IPS DF 4.7 (cell line): ENCODE data around the gene MLLT1.

Experiments used
- DNase-seq: peaks from one replicate; pipeline ENCODE4 v3.0.0-alpha.2; 2013; ENCODE audit warnings: low spot score; ENCODE audit errors: extremely low read depth

Gene MLLT1

DNA sequence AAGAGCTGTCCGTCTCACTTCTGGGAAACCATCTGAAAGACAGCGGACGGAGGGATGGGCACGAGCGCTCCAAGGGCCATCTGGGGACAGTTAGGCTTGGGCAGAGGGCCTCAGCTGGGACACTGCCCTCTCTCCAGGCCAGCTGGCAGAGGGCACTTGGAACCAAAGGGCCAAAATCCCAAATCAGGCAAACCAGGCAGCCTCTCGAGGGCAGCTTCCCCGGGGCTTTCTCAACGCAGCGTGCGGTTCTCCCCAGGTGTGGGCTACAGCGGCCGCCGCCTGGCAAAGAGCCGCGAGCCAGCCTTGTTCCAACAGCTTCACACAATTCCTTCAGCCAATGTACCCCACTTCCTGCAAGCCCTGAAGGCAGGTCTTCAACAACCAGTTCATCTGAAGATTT is 5.0 kb downstream of the MLLT1 start:
- DNase-seq, result no peak

DNA sequence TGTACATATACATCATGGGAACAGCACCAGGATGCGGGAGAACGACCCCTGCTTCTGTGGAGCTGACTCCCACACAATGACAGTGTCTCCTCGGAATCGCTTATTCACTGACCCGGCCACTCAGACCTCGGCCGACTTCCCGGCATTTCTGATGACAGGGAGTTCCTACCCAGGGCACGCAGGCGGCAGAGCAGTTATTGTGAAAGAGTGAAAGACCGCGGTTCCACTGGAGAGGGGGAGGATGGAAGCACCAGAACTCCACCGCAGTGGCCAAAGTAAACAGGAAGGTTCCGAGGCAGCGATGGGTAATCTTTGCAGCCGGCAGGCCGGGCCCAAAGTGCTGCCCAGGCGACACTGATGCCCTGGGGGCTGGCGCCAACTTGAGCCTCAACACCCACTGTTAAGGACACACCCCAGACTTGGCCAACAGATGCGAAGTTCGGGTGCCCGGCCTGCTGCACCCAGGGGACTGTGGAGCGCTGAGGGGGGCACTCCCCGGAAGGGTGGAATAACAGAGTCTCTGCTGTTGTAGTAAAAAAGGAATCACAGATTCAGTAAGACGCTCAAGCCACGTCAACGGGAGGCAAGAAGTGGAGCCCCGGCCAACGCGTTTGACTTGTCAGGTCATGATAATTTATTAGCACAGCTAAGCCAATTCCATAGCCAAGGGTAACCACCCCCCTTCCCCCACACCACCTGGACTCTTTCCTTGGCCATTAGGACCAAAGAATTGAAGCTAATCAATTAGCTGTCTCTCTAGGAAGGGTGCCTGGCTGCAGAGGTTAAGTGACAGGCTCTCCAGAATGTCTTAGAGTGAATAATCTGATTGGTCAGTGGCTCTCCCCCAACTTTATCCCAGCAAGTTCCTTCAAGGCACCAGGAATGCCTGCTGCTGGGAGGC is 5.8 kb downstream of the MLLT1 start:
- DNase-seq, result no peak

DNA sequence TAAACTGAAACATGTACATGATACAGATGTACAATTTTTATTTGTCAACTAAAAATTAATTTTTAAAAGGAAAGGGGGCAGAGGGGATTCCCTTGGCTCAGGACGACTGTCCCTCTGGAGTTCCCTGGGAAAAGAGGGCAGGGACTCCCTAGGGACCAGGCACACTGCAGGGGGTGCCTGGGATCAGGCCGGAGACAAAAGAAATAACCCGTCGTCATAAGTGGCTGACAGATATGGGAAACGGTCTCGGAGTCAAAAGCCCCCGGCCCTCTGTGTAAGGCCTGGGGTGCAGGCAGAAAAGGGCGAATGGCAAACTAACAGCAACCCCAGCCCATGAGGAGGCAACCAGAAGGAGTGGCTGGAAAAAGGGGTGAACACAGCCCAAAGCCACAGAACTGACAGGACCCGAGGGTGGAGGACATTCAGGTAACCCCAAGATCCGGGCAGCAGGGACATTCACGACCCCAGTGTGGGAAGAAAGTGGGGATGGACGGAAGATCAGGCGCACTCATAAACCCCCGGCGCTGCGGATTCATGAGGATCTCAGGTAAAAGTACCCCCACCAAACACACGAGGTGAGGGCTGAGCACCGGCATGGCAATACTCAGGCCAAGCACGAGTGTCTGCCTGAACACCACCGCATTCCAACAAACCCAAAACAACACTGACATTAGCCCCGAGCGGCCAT is 6.7 kb downstream of the MLLT1 start:
- no peak for DNase-seq

DNA sequence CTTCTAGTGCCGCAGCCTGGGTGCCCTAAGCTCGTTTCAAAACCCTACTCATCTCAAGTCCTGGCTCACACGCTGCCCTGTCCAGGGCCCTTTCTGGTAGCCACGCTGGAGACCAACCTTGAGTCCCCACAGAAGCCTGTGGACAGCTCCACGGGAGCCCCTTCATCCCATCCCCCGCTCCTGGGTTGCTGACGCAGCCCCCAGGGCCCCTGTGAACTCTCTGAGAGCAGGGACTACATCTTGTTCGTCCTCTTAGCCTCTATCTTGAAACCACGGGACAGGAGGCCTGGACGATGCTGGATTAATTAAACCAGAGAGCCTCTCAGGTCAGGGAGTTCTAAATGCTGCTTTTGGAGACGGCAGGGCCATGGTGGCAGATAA is 7.4 kb downstream of the MLLT1 start:
- DNase-seq, result no peak

DNA sequence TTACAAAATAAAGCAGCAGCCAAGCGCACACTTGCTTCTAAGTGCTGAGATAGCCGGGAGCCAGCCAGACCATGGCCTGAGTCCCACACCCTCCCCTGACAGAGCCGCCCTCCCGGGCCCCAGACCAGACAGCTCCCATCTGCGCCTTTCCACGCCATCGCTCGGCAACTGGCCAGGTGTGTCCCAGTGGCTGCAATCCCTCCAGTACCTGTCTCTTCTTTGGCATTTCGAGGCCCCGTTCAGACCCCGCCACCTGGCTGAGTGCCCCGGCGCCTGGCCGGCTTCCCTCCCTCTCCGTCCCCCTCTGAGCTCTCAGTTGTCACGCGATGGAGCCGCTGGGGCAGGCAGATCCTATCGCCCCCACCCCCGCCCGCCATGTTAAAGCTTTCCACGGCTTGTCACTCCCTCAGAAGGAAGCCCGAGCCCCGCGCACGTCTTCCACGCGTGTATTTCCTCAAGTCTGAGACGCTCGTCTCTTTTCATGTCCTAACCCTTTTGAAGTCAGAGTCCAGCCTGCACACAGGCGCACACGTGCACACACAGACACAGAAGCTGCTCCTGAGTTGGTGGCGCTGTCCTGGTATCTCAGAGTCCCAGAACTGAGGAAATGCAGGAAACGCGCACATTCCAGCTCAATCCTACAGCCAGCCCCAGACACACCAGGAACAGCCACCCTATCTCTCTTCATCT is 7.9 kb downstream of the MLLT1 start:
- no peak for DNase-seq

DNA sequence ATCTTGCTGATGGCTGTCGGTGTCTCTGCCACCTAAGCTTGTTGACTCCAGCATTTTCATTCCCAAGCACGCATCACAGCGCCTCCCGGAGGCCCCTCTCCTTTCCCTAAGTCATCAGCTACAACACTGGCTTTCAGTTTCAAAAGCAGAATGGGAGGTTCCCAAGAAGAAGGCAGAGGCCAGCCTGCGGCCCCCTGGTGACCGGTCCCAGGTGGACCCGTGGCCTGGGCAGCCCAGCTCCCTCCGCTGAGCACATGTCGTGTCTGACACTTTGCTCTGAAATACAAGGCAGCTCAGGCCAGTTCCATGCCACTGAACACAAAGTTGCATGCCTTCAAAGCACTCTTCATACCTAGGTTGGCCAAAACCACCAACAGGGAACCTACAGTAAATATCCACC is 8.5 kb downstream of the MLLT1 start:
- DNase-seq, result no peak

DNA sequence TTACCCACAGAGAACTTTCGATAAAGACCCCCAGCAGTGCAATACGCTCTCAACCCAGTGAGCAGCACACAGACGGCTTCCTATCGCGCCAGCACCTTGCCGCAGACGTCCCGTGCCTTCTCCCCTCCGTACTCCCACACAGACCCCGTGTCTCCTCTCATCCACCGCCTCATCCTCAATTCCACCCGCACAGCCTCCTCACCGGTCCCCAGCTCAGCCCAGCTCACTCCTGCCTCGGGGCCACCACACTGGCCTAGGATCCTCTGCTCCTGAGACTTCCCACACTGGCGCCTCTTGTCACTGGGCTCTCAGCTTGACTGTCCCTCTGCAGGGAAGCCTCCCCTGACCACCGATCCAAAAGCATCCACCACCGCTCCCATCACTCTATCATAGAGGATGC is 9.0 kb downstream of the MLLT1 start:
- DNase-seq, result no peak

DNA sequence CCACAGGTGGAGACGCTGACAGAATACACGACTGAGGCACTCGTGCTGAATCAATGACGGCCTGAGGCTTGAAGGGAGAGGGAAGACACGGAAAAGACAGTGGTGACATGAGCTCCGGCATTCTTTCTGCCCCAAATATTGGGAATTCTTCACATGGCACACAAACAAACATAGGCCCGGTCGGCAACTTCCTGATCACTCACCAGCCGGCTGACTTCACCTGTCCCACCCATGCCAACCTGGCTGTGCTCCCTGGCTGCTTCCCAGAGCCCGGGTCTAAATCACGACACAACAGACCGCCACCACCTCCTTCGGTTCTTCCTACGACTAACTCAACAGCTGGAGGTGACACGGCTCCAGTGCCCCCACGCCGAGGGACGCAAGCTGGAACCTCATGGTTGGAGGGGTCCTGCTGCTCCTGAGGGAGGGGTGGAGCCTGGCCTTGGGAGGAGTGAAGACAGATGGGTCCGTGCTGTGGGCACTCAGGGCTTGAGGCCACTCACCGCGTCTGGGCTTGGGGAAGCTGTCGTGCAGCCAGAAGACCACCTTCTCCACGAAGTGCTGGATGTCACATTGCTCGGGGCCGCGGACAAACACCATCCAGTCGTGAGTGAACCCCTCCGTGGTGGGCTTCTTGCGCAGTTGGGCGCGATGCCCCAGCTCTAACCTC is 9.6 kb downstream of the MLLT1 start:
- DNase-seq, result no peak

DNA sequence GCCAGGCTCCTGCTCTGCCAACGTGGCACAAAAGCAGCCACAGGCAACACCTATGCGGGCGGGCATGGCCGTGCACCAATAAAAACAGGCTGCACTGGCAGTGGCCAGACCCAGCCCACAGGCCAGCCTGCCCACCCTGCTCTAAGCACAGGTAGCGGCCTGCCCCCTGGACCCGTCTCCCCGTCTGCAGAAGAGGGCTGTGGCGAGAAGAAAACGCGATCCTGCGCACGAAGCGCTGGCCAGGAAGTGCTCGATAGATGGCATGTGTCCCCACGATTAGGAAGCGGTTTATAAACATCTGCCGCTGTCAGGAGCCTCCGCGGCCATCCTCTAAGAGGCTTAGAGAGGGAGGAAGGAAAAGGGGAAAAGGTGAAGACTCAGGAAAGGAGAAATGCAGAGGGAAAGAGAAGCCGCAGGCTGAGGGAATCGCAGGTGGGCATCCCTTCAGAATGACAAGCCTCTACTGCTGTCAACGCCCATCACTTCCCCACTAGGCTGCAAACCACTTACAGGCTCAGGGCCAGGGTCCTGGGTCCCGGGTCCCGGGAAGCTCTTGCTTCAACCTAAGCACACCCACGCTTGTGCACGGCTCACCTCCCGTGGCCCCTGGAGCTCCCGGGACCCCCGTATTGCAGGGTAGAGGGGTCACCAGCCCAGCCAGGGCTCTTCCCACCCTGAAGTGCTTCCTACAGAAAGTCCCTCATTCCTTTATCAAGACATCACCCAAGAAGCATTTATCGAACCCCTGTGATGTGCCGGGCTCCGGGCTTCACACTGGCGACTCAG is 10.5 kb downstream of the MLLT1 start:
- no peak for DNase-seq

DNA sequence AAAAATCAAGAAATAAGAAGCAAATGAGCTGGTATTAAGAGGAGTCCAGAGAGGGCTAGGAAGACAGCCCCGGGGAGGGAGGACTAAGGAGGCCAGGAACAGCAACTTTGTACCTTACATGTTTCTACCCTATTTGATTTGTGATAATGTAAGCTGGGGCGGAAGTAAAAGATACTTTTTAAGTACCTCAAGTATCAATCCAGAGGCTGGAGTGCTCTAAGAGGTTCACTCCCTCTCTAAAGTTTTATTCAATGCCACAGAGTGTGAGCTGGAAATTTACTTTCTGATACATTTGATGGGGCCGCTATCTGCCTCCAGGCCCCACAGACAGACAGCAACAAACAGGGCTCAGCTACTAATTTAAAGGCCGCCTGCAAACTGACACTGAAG is 11.4 kb downstream of the MLLT1 start:
- no peak for DNase-seq

DNA sequence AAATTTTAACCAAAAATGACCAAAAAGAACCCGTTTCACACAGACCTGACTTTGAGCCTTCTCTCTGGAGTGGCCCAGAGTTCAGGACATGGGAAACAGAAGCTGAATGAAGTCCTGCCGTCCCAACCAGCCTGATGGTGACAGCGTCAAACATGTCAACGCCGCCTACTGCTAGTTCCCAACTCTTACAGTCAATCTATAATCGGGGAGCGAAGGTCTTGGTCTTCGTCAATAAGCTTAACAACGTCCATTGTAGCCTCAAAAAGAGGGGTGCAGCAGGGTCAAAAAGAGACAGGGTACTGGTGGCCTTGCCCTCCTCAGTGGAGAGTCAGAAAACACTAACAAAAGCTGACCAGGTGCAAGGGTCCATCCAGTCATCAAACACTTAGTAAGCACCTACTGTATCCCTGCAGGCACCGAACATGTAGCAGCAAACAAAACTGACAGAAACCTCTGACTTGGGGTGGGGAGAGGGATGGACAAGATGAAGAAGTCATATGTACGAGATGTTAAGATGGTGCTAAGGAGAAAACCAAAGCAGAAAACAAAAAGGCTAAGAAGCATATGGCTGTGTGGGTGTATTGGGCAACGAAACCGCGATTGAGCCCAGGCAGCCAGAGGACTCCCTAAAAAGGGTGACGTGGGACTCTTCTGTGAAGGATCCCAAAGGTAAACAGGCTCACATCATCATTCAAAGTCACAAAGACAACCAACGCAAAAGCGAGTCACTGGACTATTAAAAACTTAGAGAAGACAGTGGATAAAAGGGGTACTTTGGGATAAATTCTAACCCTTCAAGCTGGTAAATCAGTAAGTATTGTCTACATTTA is 12.0 kb downstream of the MLLT1 start:
- DNase-seq, result no peak

DNA sequence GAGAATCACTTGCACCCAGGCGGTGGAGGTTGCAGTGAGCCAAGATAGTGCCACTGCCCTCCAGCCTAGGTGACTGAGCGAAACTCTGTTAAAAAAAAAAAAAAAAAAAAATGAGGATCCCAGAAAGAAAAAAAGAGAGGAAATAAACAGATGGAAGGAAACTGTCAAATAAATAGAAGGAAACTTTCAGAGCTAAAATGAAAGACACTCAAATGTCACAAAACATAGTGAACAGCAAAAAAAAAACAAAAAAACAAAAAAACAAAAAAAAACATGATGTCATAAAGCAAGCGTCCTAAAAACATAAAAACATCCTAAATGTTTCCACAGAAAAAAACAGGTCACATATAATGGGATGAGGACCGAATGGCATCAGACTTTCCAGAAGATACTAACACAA is 15.0 kb downstream of the MLLT1 start:
- DNase-seq, result no peak

DNA sequence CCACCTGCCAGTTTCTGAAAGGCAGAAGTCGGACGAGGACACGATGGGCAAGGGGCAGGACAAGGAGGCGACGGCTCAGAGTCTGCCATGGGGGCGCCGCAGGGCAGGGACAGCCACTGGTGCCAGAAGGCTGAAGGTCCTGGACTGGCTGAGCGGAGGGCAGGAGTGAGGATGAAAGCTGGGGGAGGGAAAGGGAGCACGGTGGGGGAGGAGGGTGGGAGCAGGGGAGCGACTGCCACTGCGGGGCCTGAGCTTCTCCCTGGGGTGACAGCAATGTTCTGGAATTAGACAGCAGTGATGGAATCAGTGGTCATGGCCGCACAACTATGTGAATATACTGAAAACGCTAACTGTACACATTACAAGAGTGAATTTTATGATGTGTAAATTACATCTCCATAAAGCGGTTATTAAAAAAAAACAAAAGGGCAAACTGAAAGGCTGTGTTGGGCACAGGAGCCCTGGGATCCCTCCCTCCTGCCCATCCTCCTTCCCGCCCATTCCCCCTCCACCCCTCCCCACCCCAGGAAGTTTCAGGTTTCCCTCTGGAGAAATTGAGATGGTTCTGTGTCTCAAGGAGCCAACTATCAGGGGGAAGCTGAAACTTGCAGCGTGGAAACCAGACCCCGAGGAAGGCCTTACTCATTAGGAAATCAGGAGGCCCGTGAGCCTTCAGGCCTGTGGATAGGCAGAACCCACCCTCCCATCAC is 15.9 kb downstream of the MLLT1 start:
- no peak for DNase-seq

DNA sequence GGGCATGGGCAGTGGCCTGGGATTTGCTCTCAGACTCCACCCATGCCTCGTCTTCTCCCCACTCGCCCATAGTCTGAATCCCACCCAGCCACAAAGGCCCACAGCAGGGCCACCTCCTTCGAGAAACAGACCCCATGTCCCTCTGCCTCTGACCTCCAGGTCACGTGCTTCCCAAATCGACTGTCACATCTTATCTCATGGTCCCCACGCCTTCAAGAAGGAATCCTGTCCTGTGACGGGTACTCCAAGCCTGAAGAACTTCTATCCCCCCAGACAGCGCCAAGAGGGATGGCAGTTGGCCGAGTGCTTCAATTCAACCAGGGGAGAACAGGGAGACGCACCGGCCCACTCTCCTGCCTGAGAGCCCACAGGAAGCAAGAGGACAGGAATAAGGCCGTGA is 16.5 kb downstream of the MLLT1 start:
- DNase-seq, result no peak

DNA sequence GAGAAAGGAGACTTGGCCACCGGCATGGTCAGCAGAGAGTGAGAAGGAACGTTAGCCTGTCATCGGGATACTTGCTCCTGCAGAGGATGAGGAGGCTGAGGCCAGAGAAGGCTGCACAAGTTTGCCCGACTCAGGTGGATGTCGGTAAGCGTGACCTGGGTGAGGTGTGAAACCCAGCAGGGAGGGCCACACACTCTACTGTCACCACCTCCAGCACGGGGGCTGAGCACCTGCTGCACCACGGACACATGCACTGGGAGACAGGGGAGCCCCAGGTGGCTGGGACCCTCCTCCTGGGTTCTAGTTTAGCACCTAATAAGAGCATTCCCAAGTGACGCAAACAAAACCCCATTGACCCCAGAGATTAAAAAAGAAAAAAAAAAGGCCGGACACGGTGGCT is 17.3 kb downstream of the MLLT1 start:
- no peak for DNase-seq

DNA sequence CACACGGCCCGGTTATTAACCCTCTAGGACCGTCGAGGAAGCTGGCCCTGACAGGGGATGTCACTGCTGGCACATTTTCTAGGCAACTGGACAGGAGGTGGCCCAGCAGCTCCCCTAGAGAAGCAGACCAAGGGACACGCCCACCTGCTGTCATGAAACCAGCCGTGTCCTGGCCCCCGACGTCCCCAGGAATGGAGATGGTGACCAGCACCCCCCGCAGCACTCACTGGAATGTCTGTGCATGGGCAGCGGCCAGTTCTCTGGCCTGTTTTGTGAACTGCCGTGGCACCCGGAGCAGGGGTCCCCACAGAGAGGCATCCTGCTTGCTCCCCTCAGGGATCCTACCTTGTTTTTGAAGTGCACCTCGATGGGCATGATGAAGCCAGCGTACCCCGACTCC is 17.9 kb downstream of the MLLT1 start:
- no peak for DNase-seq

DNA sequence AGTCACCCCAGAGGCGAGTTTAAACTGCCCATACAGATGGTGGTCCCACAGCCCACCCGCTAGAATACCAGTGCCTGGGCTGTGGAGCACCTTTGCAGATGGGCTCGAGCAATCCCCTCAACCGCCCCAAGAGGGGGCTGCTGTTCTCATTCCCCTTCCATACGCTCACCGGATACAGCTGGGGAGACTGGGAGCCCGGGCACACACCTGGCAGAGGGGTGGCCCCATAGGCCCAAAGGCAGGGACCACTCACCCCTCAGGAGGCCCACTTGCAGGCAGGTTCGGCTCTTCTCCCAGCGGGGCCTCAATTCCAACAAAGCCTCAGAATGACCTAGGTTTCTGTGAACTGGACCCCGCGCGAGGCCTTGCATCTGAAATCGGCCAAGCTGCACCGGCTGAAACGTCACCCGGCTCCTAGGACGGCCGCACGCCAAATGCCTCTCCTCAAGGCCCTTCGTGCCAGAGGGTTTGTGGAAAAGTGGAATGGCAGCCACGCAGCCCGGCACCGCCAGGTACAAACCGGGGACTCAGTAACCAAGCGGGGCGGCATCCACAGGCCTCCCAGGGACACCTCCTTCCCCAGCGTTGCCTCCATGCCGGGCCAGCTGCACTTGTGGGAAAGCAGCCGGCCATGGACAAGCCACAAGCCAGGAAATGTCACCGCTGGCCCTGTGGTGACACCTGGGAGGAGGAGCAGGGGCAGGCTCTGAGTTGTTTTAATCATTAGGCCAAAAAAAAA is 18.7 kb downstream of the MLLT1 start:
- no peak for DNase-seq

DNA sequence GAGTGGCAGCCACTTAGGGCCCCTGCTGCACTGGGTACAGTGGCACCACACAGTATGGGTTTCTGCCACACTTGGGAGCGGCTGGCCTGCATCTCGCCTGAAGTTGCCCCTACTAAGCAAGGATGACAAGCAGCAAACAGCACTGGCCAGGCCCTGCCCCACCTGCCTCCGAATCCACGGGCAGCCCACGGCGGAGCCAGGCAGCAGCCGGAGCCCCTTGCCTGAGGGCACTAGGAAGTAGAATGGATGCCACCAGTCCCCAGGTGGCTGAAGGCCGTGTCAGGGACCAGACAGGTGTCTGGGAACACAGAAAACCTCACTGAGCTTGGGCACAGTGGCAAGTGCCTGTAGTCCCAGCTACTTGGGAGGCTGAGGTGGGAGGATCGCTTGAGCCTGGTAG is 19.4 kb downstream of the MLLT1 start:
- no peak for DNase-seq

DNA sequence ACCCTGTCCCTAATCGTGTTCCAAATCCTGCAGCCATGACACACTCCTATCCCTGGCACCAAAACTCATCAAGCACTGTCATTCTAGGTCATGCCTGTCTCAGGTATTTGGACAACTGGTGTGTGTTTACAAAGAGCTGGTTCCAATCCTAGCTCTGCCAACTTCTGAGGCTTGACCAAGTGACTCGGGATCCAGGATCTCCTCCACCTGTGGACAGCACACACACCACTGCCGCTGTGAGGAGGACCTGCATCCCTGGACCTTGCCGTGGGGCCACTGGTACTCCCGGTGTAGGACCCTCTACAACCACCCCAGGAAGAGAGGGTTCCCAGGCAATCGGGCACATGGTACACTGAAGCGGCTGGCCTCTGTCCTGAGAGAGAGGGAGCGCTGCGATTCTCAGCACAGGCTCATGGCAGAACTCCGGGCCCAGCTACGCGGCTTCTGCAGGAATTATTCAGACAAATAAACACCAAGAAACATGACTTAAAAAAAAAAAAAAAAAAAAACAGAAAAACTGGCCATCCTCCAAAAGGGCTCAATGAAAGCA is 20.4 kb downstream of the MLLT1 start:
- no peak for DNase-seq
